Fibroblast of the aortic adventitia (primary cell): ENCODE measurements around the gene MARF1. TPM values are rescaled to one million over a fixed set of nuclear protein-coding genes. Genes with fewer than 3 reads are reported as not detected.
"Not testable (repeated sequence)": the region's sequence is repeated elsewhere in the genome, so short reads cannot be mapped to it uniquely, and the experiment has no call there.

Source experiments
- DNase-seq: peaks from one replicate; pipeline ENCODE4 v3.0.0-alpha.2; 2010; ENCODE audit warnings: low read depth
- H3K4me3 ChIP-seq: 2 replicates; pipeline ENCODE4 v1.5.1; 2011; ENCODE audit warnings: low read depth, mild to moderate bottlenecking, control low read depth, low read length, moderate library complexity
- total RNA-seq: library from RNA; depleted of rRNA; stranded (reverse); fragments of >200 nt; gene quantifications from 2 replicates; pipeline ENCODE4 v1.2.3, GENCODE V29; 2012; ENCODE audit warnings: low replicate concordance
- TF ChIP-seq, protein P1 (sequence below): IDR thresholded peaks from 2 replicates; pipeline ENCODE4 v1.5.1; 2011; ENCODE audit warnings: mild to moderate bottlenecking, low read length, control low read depth, inconsistent platforms; ENCODE audit not compliant: insufficient read depth

Gene MARF1
- total RNA-seq, 1 donor, result 27.1 TPM

DNA sequence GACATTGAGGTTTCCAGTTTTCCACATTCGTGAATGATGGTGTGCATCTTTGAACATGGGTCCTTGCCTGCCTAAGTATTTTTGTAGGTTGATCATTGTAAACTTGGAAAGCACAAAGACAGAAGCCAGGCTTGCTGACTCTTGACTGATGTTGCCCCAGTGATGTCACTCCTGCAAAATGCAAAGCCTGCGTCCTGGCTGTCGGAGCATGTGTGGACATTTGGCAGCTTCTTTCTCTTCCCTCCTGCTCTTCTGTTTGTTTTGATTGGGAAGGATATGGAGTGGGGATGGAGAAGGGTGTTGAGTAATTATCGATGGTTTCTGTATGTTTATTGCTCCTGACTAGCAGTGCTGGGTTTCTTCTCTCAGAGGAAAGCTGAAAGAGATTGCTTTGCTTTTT lies 10.3 kb upstream of the MARF1 start:
- peak overlapping the region; percentile 28 for H3K4me3 ChIP-seq

DNA sequence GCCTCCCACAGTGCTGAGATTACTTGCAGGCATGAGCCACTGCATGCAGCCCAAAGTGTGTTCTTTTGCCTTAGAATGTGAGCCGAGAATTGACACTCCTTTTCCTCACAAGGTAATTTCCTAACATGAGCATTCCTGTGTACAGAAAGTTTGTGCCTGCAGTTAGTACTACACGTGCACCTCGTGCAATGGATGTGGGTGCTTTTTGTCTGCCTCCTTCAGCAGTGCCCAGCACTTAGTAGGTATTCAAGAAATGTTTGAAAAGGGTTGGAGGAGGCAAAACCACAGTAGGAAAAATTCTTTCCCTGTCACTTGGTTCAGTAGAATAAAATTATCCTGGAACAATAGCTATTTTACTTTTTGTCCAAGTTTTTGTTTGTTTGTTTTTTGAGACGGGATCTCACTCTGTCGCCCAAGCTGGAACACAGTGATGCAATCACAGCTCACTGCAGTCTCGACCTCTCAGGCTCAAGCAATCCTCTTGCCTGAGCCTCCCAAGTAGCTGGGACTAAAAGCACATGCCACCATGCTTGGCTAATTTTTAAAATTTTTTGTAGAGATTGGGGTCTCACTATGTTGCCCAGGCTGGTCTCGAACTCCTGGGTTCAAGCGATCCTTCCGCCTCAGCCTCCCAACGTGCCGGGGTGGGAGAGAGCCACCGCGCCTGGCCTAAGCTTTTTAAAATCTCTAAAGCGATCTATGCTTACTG lies 9.5 kb upstream of the MARF1 start:
- DNase-seq, result no peak
- H3K4me3 ChIP-seq, result no peak overlapping the region
- TF ChIP-seq, protein P1, sequence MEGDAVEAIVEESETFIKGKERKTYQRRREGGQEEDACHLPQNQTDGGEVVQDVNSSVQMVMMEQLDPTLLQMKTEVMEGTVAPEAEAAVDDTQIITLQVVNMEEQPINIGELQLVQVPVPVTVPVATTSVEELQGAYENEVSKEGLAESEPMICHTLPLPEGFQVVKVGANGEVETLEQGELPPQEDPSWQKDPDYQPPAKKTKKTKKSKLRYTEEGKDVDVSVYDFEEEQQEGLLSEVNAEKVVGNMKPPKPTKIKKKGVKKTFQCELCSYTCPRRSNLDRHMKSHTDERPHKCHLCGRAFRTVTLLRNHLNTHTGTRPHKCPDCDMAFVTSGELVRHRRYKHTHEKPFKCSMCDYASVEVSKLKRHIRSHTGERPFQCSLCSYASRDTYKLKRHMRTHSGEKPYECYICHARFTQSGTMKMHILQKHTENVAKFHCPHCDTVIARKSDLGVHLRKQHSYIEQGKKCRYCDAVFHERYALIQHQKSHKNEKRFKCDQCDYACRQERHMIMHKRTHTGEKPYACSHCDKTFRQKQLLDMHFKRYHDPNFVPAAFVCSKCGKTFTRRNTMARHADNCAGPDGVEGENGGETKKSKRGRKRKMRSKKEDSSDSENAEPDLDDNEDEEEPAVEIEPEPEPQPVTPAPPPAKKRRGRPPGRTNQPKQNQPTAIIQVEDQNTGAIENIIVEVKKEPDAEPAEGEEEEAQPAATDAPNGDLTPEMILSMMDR, result no peak

More for the DNA sequence above, 10.3 kb upstream of the MARF1 start:
- peak; percentile 89 for DNase-seq
- TF ChIP-seq, protein P1, result no peak

DNA sequence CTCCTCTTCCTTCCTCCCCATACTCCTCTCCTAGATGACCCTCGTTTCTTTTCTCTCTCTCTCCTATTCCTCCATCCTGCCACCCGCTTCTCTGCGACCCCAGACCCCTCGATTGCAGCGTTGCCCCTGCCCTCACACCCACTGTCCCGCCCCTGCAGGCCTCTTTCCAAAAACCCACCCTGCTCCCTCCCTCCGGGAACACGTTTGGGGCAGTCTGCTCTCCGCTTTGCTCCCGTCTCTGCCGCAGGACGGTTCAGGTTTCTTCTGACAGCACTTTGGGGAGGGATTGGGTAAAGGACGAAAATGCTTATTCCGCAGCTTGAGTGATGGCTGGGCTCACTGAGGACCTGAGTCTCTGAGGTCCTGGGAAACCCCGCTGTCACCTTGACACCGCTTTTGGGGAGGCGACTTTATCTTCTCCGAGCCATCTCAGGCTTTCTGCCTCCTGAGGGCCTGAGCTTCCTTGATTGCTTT lies 7.8 kb upstream of the MARF1 start:
- peak overlapping the region; percentile 96 for H3K4me3 ChIP-seq
- peak; percentile 32 for DNase-seq
- TF ChIP-seq, protein P1, result no peak

DNA sequence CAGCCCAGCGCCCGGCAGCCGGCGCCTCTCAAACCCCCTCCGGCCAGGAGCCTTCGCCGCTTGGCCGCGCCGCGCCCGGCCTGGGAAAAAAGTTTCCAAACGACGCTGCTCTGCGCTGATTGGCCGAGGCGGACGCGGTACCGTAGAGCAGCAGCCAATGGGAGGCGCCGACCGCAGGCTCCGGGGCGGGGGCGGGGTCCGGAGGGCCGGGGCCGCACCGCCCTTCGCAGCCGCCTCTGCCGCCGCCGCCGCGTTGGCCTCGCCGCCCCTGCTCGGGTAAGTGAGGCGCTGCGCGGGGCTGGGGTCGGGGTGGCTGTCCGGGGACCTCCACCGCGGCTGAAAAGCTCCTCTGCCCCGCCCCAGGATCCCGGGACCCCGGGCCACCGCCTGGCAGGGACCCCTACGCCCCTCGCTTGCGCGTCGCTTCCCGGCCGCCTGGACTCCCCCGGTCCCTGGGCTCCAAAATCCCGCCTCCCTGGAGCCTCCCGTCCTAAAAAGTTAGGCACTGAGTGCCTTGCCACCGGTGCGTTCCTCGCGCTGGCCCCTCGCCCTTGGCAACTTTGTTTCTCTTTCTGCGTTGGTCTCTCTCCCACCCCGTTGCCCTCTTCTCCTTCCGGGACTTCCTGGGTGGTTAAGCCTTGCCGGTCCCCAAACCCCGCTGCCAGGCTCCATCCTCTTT lies 7.2 kb upstream of the MARF1 start, which contains the start of gene NDE1:
Gene NDE1, plus strand, starts transcription at position 227 of the 679 bp plus-strand sequence. CDS start 14,534 bp downstream, outside the sequence.
- peak; percentile 85 for DNase-seq
- TF ChIP-seq, protein P1, result no peak
- H3K4me3 ChIP-seq, result peak within 1 kb of the TSS; percentile 96

DNA sequence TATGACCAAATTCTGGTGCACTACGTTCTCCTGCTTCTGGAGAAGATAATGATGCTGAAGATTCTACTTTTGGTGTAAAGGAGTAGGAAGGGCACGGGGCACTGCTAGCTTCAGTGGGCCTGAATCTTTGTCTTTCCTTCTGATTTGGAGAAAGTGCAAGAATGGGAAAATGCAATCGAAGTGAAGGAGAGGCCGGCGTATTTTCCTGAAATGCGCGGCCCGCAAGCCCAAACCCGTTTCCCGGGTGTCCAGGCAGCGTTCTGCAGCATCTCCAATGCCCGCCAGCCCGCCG lies 6.7 kb upstream of the MARF1 start:
- H3K4me3 ChIP-seq, result peak overlapping the region; percentile 61
- TF ChIP-seq, protein P1, result no peak
- DNase-seq, result no peak

DNA sequence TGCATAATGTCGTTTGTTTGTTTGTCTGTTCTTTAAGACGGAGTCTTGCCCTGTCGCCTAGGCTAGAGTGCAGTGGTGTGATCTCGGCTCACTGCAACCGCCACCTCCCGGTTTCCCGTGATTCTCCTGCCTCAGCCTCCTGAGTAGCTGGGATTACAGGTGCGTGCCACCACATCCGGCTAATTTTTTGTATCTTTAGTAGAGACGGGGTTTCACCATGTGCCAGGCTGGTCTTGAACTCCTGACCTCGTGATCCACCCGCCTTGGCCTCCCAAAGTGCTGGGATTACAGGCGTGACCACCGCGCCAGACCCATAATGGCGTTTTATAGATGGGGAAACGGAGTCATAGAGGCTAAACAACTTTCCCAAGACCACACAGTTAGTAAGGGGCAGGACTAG lies 6.4 kb upstream of the MARF1 start:
- not testable (repeated sequence) for DNase-seq
- H3K4me3 ChIP-seq, result peak overlapping the region; percentile 61

DNA sequence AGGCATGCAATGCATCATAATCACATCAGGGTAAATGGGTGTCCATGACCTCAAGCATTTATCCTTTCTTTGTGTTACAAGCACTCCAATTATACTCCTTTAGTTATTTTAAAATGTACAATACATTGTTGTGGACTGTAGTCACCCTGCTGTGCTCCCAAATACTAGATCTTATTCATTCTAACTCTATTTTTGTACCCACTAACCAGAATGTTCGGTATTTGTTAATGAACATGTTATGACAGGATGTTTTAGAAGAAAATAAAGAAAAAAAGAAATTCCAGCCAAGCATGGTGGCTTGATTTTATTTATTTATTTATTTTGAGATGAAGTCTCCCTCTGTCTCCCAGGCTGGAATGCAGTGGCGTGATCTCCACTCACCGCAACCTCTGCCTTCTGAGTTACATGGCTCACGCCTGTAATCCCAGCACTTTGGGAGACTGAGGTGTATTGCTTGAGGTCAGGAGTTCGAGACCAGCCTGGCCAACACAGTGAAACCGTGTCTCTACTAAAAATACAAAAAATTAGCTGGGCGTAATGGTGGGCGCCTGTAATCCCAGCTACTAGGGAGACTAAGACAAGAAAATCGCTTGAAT lies 5.3 kb upstream of the MARF1 start:
- TF ChIP-seq, protein P1, result no peak
- no peak overlapping the region for H3K4me3 ChIP-seq
- no peak for DNase-seq
